Lower lobe of right lung (tissue), 2 donors: ENCODE measurements around the gene KCNB1. TPM values are rescaled to one million over a fixed set of nuclear protein-coding genes. Genes with fewer than 3 reads are reported as not detected.

Experiments
- ATAC-seq, 2 donors: fragments of 200-7000 bp; cut with Tn5 transposase; one replicate each; pipeline ENCODE4 v1.9.1; 2020 to 2022; ENCODE audit warnings: mild to moderate bottlenecking in 2 of 2, moderate library complexity in 2 of 2
- DNase-seq: peaks from one replicate; pipeline ENCODE4 v3.0.0-alpha.2; 2020
- H3K27ac ChIP-seq: fragments of 200-600 bp; one replicate; pipeline ENCODE4 v1.8.0; 2022
- H3K27me3 ChIP-seq: fragments of 200-600 bp; one replicate; pipeline ENCODE4 v1.8.0; 2022; ENCODE audit warnings: low read depth
- H3K36me3 ChIP-seq: fragments of 200-600 bp; one replicate; pipeline ENCODE4 v1.8.0; 2022; ENCODE audit warnings: mild to moderate bottlenecking
- H3K4me1 ChIP-seq: fragments of 200-600 bp; one replicate; pipeline ENCODE4 v1.8.0; 2022
- H3K4me3 ChIP-seq: fragments of 200-600 bp; one replicate; pipeline ENCODE4 v1.8.0; 2022; ENCODE audit warnings: mild to moderate bottlenecking
- H3K9me3 ChIP-seq: fragments of 200-600 bp; one replicate; pipeline ENCODE4 v1.8.0; 2022
- intact Hi-C: fragments of 100-400 bp; cut with DNase I; formaldehyde crosslinking; loops from one replicate; pipeline ENCODE4 v1.11.0; 2022
- long read RNA-seq: library from polyadenylated mRNA; unstranded; transcript quantifications from one replicate; pipeline ENCODE4 v2.0.0, GENCODE V29; 2021
- total RNA-seq: library from RNA; stranded (reverse); fragmentation: NEBNext Ultra II Directional; extraction: Animal tissue kit (Norgen Biotek cat#: 25700); gene quantifications from one replicate; pipeline ENCODE4 v1.2.1, GENCODE V29; 2021
- TF ChIP-seq, protein P1 (sequence below): fragments of 200-600 bp; IDR thresholded peaks from one replicate; pipeline ENCODE4 v1.8.0; 2022; ENCODE audit warnings: antibody characterized with exemption, mild to moderate bottlenecking
- donor health status: DM: no; HTN: yes; CAD: no; lungs with severe emphysema.

The KCNB1 gene
- total RNA-seq = 0.53 TPM
- long read RNA-seq, partial matches to known transcripts = 0 of 1 reads
- long read RNA-seq, other reads (novel, unspliced or antisense) = 1 of 1 reads

DNA sequence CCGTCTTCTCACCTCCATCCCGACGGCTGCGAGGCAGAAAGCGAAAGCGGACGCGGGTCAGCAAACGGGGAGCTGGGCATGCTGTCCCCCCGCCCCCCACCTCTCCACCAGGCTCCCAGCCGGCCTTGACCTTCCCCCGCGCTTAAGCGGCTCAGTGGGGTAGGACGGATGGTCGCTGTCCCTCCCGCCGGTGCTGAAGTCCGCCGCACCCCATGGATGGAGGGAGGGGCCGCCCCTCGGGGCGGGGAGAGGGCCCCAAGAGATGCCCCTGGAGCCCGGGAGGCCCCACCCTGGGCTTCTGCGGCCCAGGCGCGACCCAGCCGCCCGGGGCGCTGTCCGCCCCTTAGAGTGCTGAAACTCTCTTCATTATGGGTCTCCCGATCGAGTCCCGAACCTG, at the start of gene KCNB1:
TSS of gene KCNB1 (minus strand) at position 48 of the 397 bp plus-strand sequence. CDS start 188 bp downstream, outside the sequence.
- Histone ChIP-seq H3K27ac (no peak within 1 kb of the TSS), H3K36me3 (no peaks in the 10 kb centered on the region), H3K27me3 (peaks cover 64% of the 10 kb centered on the region), H3K4me1 (peaks cover 18% of the 10 kb centered on the region), H3K9me3 (no peaks in the 10 kb centered on the region), H3K4me3 (no peak within 1 kb of the TSS)
- TF ChIP-seq, protein P1, sequence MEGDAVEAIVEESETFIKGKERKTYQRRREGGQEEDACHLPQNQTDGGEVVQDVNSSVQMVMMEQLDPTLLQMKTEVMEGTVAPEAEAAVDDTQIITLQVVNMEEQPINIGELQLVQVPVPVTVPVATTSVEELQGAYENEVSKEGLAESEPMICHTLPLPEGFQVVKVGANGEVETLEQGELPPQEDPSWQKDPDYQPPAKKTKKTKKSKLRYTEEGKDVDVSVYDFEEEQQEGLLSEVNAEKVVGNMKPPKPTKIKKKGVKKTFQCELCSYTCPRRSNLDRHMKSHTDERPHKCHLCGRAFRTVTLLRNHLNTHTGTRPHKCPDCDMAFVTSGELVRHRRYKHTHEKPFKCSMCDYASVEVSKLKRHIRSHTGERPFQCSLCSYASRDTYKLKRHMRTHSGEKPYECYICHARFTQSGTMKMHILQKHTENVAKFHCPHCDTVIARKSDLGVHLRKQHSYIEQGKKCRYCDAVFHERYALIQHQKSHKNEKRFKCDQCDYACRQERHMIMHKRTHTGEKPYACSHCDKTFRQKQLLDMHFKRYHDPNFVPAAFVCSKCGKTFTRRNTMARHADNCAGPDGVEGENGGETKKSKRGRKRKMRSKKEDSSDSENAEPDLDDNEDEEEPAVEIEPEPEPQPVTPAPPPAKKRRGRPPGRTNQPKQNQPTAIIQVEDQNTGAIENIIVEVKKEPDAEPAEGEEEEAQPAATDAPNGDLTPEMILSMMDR = no peak
- DNase-seq (peak; percentile 60), ATAC-seq (peak; percentile 61 to 78)
- intact Hi-C loops = no loop called here

DNA sequence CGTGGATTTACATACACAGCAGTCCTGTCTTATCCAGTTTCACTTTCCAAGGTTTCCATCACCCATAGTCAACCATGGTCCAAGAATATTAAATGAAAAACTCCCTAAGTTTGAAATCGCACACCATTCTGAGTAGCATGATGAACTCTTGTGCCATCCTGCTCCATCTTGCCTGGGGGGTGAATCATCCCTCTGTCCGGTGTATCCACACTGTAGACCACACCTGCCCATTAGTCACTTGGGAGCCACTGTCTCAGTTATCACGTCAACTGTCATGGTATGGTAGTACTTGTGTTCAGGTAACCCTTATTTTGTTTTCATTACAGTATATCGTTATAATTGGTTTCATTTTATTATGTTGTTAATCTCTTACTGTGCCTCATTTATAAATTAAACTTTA, 47.0 kb upstream of the KCNB1 start:
- DNase-seq = no peak
- intact Hi-C loops = no loop called here
- Histone ChIP-seq H3K36me3 (peaks cover 6% of the 10 kb centered on the region), H3K27ac (no peak overlapping the region), H3K27me3 (no peaks in the 10 kb centered on the region), H3K4me1 (peaks cover 3% of the 10 kb centered on the region), H3K4me3 (no peak overlapping the region), H3K9me3 (no peaks in the 10 kb centered on the region)
- TF ChIP-seq, protein P1 = no peak
- no peak for ATAC-seq

DNA sequence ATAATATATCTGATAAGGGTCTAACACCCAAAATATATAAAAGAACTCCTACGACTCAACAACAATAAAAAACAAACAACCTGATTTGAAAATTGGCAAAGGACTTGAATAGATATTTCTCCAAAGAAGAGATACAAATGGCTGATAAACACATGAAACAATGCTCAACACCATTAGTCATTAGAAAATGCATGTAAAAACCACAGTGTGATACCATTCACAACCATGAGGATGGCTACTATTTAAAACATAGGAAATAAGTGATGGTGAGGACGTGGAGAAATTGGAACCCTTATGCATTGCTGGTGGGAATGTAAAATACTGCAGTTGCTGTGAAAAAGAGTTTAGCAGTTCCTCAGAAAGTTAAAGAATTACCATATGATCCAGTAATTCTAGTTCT, 44.1 kb upstream of the KCNB1 start:
- Histone ChIP-seq H3K4me1 (no peaks in the 10 kb centered on the region), H3K36me3 (peaks cover 12% of the 10 kb centered on the region), H3K27ac (no peak overlapping the region), H3K9me3 (no peaks in the 10 kb centered on the region), H3K27me3 (no peaks in the 10 kb centered on the region), H3K4me3 (no peak overlapping the region)
- intact Hi-C loops = no loop called here
- DNase-seq (no peak), ATAC-seq (no peak)
- TF ChIP-seq, protein P1 = no peak

DNA sequence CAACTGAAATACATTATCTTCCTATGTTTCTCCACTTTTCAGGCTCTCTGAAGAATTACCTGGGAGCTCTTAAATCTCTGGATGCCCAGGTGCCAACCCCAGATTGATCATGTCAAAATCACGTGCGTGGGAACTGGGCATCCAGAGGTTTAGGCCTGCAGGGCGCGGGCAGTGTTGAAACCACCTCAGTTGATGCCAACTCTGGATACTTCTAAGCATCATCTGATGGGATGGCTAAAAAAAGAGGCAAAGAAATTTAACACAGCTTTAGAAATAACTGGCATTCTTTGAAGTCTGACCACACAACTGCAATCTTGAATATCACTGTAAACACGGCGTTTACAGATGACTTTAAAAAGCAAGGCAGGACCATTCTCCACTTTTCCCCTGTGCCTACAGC, 43.6 kb upstream of the KCNB1 start:
- Histone ChIP-seq H3K27ac (no peak overlapping the region), H3K4me3 (no peak overlapping the region), H3K36me3 (peaks cover 12% of the 10 kb centered on the region), H3K9me3 (no peaks in the 10 kb centered on the region), H3K27me3 (no peaks in the 10 kb centered on the region), H3K4me1 (no peaks in the 10 kb centered on the region)
- no peak for ATAC-seq
- DNase-seq = no peak
- intact Hi-C loops = no loop called here
- TF ChIP-seq, protein P1 = no peak

DNA sequence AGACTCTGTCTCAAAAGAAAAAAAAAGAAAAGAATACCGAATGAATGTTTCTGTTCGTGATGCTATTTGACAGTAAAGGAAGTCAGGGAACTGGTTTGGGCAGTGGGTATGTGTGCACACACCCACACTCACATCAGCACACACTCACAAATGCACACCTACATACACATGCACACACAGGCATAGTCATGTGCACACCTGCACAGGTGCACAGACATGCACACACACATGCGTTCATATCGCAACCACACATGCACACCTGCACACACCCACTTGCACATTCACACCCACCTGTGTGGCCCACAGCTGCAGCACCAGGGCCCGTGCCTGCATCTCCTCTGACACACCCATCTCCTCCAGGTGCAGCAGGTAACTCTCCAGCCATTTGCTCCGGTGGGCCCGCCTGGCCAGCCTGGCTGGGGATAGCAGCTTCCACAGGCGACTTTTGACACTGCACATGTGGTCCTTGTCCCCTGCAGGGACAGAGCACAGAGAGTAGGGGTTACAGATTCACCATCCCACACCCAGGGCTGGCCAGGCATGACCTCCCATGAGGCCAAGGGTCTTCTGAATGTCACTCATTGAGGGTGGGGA, 41.4 kb upstream of the KCNB1 start:
- no peak overlapping the region for H3K4me3 ChIP-seq
- DNase-seq (no peak), ATAC-seq (no peak)
- no peaks in the 10 kb centered on the region for H3K9me3 ChIP-seq
- no peak overlapping the region for H3K27ac ChIP-seq
- TF ChIP-seq, protein P1 = no peak
- no peaks in the 10 kb centered on the region for H3K4me1 ChIP-seq
- intact Hi-C loops = no loop called here
- H3K36me3 ChIP-seq = peaks cover 6% of the 10 kb centered on the region
- H3K27me3 ChIP-seq = no peaks in the 10 kb centered on the region
